HuH-7 (cell line): Measurements from ENCODE around the gene GJD4.

Source experiments
- DNase-seq: peaks from one replicate; pipeline ENCODE4 v3.0.0; 2011; ENCODE audit warnings: low spot score

Gene GJD4

GRCh38 chr10:35579116-35579515 is 26.0 kb upstream of the GJD4 start:
- no peak for DNase-seq

GRCh38 chr10:35579726-35580422 is 25.3 kb upstream of the GJD4 start:
- DNase-seq = no peak

GRCh38 chr10:35580423-35580770 is 24.7 kb upstream of the GJD4 start:
- no peak for DNase-seq

- no peak for DNase-seq
Observed at GRCh38 chr10:35581655-35582054, 23.5 kb upstream of the GJD4 start.

GRCh38 chr10:35584946-35585345 is 20.2 kb upstream of the GJD4 start:
- no peak for DNase-seq

- no peak for DNase-seq
Observed at GRCh38 chr10:35585356-35585755, 19.8 kb upstream of the GJD4 start.

- no peak for DNase-seq
Observed at GRCh38 chr10:35585903-35586535, 19.1 kb upstream of the GJD4 start.

- DNase-seq = no peak
Observed at GRCh38 chr10:35588836-35589235, 16.3 kb upstream of the GJD4 start.

- no peak for DNase-seq
Observed at GRCh38 chr10:35592441-35592840, 12.7 kb upstream of the GJD4 start.

GRCh38 chr10:35594115-35595079 is 10.7 kb upstream of the GJD4 start:
- DNase-seq = no peak

GRCh38 chr10:35595106-35595505 is 10.0 kb upstream of the GJD4 start:
- DNase-seq = no peak

GRCh38 chr10:35598379-35598778 is 6.8 kb upstream of the GJD4 start:
- DNase-seq = peak; percentile 37

GRCh38 chr10:35600193-35600592 is 4.9 kb upstream of the GJD4 start:
- no peak for DNase-seq

- DNase-seq = no peak
Observed at GRCh38 chr10:35606430-35606829, 1.3 kb downstream of the GJD4 start.

GRCh38 chr10:35607475-35608327 is 2.6 kb downstream of the GJD4 start:
- no peak for DNase-seq

- no peak for DNase-seq
Observed at GRCh38 chr10:35608328-35608672, 3.2 kb downstream of the GJD4 start.

- peak; percentile 31 for DNase-seq
Observed at GRCh38 chr10:35611750-35612149, 6.6 kb downstream of the GJD4 start.

- no peak for DNase-seq
Observed at GRCh38 chr10:35612385-35613106, 7.4 kb downstream of the GJD4 start.

- no peak for DNase-seq
Observed at GRCh38 chr10:35613107-35613440, 7.9 kb downstream of the GJD4 start.

- DNase-seq = no peak
Observed at GRCh38 chr10:35613597-35614226, 8.6 kb downstream of the GJD4 start.

- no peak for DNase-seq
Observed at GRCh38 chr10:35614312-35614711, 9.2 kb downstream of the GJD4 start.
